HuH-7 (cell line): ENCODE measurements around the gene RGL4.
"Not testable (repeated sequence)": the region's sequence is repeated elsewhere in the genome, so short reads cannot be mapped to it uniquely, and the experiment has no call there.

Experiments used
- DNase-seq: peaks from one replicate; pipeline ENCODE4 v3.0.0; 2011; ENCODE audit warnings: low spot score

The RGL4 gene

GRCh38 chr22:23690713-23691112, at the start of gene RGL4:
Gene RGL4 (plus strand): TSS chr22:23691013. CDS start chr22:23692031, 1,018 bp downstream.
- no peak for DNase-seq

- DNase-seq = not testable (repeated sequence)
Measured at GRCh38 chr22:23646526-23646925, 44.3 kb upstream of the RGL4 start.

GRCh38 chr22:23649071-23649501, 41.7 kb upstream of the RGL4 start:
- DNase-seq = no peak

- no peak for DNase-seq
Measured at GRCh38 chr22:23651676-23652075, 39.1 kb upstream of the RGL4 start.

GRCh38 chr22:23652286-23652685, 38.5 kb upstream of the RGL4 start:
- DNase-seq = no peak

- DNase-seq = no peak
Measured at GRCh38 chr22:23652711-23653110, 38.1 kb upstream of the RGL4 start.

- DNase-seq = no peak
Measured at GRCh38 chr22:23655891-23656475, 34.8 kb upstream of the RGL4 start.

GRCh38 chr22:23657727-23658126, 33.1 kb upstream of the RGL4 start:
- no peak for DNase-seq

GRCh38 chr22:23660381-23660780, 30.4 kb upstream of the RGL4 start:
- DNase-seq = not testable (repeated sequence)

- DNase-seq = no peak
Measured at GRCh38 chr22:23670378-23671295, 20.2 kb upstream of the RGL4 start.

GRCh38 chr22:23671387-23671786, 19.4 kb upstream of the RGL4 start:
- DNase-seq = not testable (repeated sequence)

- DNase-seq = not testable (repeated sequence)
Measured at GRCh38 chr22:23672307-23673049, 18.3 kb upstream of the RGL4 start.

GRCh38 chr22:23673050-23673620, 17.7 kb upstream of the RGL4 start:
- DNase-seq = no peak

- DNase-seq = no peak
Measured at GRCh38 chr22:23673826-23674690, 16.8 kb upstream of the RGL4 start.

- not testable (repeated sequence) for DNase-seq
Measured at GRCh38 chr22:23674886-23675501, 15.8 kb upstream of the RGL4 start.

- DNase-seq = no peak
Measured at GRCh38 chr22:23675502-23676415, 15.1 kb upstream of the RGL4 start.

GRCh38 chr22:23676841-23677700, 13.7 kb upstream of the RGL4 start:
- not testable (repeated sequence) for DNase-seq

- no peak for DNase-seq
Measured at GRCh38 chr22:23677701-23677995, 13.2 kb upstream of the RGL4 start.

GRCh38 chr22:23678133-23678532, 12.7 kb upstream of the RGL4 start:
- no peak for DNase-seq
